PC-9 (cell line): Measurements from ENCODE around the gene GOLGA6L9.
"Not testable (repeated sequence)": the region's sequence is repeated elsewhere in the genome, so short reads cannot be mapped to it uniquely, and the experiment has no call there.

Experiments
- EZH2 ChIP-seq: fragments of 200-600 bp; sonication (generic); IDR thresholded peaks from 2 replicates; pipeline ENCODE4 v1.8.0; 2017; ENCODE audit warnings: antibody characterized with exemption, low read depth
- TF ChIP-seq, protein P1 (sequence below): fragments of 200-600 bp; sonication (generic); conservative IDR thresholded peaks from 2 replicates; pipeline ENCODE4 v1.6.1; 2017; ENCODE audit warnings: mixed run types, antibody characterized with exemption, mild to moderate bottlenecking, moderate library complexity

DNA sequence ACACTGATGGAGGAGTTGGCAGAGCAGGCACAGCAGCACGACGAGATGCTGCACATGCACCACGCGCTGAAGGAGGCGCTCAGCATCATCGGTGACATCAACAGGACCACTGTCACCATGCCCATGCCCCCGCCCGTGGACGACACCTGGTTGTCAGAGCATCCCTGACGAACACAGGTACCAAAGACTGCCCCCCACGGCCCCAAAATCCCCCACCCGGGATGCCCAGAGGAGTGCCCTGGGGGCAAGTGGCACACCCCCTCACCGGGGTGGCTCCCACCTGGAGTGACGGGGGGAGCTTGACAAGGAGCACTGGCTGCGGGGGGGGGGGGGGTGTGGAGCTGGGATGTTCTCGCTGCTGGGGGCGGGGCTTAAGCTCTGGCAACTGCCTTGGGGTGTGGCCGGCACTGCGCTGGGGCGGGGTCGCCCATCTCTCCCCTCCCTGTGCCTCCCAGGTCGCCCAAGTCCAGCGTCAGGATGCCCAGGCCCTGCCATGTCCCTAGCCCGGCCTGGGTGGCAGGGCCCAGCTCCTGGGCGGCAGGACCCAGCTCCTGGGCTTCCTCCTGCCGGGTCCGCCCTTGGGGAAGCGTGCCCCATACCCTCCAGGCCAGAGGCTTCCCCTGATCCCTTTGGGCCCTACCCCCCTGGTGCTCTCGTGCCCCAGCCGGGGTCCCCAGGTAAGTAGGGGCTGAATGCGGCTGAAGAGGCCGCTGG, 42.8 kb downstream of the GOLGA6L9 start:
- TF ChIP-seq, protein P1, sequence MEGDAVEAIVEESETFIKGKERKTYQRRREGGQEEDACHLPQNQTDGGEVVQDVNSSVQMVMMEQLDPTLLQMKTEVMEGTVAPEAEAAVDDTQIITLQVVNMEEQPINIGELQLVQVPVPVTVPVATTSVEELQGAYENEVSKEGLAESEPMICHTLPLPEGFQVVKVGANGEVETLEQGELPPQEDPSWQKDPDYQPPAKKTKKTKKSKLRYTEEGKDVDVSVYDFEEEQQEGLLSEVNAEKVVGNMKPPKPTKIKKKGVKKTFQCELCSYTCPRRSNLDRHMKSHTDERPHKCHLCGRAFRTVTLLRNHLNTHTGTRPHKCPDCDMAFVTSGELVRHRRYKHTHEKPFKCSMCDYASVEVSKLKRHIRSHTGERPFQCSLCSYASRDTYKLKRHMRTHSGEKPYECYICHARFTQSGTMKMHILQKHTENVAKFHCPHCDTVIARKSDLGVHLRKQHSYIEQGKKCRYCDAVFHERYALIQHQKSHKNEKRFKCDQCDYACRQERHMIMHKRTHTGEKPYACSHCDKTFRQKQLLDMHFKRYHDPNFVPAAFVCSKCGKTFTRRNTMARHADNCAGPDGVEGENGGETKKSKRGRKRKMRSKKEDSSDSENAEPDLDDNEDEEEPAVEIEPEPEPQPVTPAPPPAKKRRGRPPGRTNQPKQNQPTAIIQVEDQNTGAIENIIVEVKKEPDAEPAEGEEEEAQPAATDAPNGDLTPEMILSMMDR = not testable (repeated sequence)
- not testable (repeated sequence) for TF ChIP-seq EZH2
